Spinal cord (tissue), 10 donors: Measurements from ENCODE around the gene ZFAND6. TPM values are rescaled to one million over a fixed set of nuclear protein-coding genes. Genes with fewer than 3 reads are reported as not detected.
"Not testable (repeated sequence)": the region's sequence is repeated elsewhere in the genome, so short reads cannot be mapped to it uniquely, and the experiment has no call there.

ENCODE experiments used
- DNase-seq, 6 donors: peaks; one replicate each; pipeline versions ENCODE4 v3.0.0 to v3.0.0-alpha.2; 2013 to 2015; ENCODE audit warnings: low spot score in 6 of 6, low read depth in 4 of 6
- H3K27ac ChIP-seq: one replicate; pipeline ENCODE4 v1.5.1; 2013; ENCODE audit warnings: low read depth, low read length, control low read depth
- H3K27me3 ChIP-seq: one replicate; pipeline ENCODE4 v1.6.1; 2013; ENCODE audit warnings: low read length; ENCODE audit not compliant: control insufficient read depth, insufficient read depth
- H3K36me3 ChIP-seq: one replicate; pipeline ENCODE4 v1.6.1; 2013; ENCODE audit warnings: low read length; ENCODE audit not compliant: control insufficient read depth, insufficient read depth
- H3K4me1 ChIP-seq: one replicate; pipeline ENCODE4 v1.6.1; 2013; ENCODE audit warnings: low read length; ENCODE audit not compliant: control insufficient read depth, insufficient read depth
- H3K4me3 ChIP-seq: one replicate; pipeline ENCODE4 v1.5.1; 2013; ENCODE audit warnings: low read depth, low read length, control low read depth
- H3K9me3 ChIP-seq: one replicate; pipeline ENCODE4 v1.6.1; 2013; ENCODE audit warnings: low read length; ENCODE audit not compliant: control insufficient read depth, insufficient read depth
- WGBS: methylation state at CpG from one replicate; pipeline ENCODE4 v1.1.5; 2013; ENCODE audit warnings: missing lambda C conversion rate; ENCODE audit not compliant: insufficient coverage; 5-methylcytosine and 5-hydroxymethylcytosine counted together
- polyA plus RNA-seq, 2 donors: library from polyadenylated mRNA; unstranded; fragments of 120-200 nt; gene quantifications; one replicate each; pipeline ENCODE4 v1.2.1, GENCODE V29; 2013; ENCODE audit not compliant: insufficient read length in 2 of 2
- total RNA-seq, 2 donors: library from RNA; depleted of rRNA in 1 of 2; stranded (reverse); fragments of 120-200 nt in 1 of 2; fragments of >200 nt in 1 of 2; gene quantifications; one replicate each; pipeline versions ENCODE4 v1.2.3 to v1.2.4, GENCODE V29; 2013 to 2014
- donor health status: healthy.

ZFAND6 gene
- total and polyA plus RNA-seq, 4 donors: 102 to 196 (median 128) TPM

DNA sequence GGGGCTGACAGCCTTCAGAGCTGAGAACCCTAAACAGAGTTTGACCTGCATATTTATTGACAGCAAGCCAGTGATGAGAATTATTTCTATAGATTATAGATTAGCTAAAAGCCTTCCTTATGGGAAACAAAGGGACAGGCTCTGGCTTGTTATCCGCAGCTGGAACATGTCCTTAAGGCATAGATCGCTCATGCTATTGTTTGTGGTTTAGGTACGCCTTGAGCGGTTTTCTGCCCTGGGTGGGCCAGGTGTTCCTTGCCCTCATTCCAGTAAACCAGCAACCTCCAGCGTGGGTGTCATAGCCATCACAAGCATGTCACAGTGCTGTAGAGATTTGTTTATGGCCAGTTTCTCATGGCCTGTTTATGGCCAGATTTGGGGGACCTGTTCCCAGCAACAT, 83.2 kb downstream of the ZFAND6 start:
- Histone ChIP-seq H3K4me1 (no peaks in the 10 kb centered on the region), H3K27ac (no peak overlapping the region), H3K9me3 (no peaks in the 10 kb centered on the region), H3K36me3 (no peaks in the 10 kb centered on the region), H3K4me3 (no peak overlapping the region), H3K27me3 (no peaks in the 10 kb centered on the region)
- 100% methylated on average over 3 of the region's 5 CpGs for WGBS
- DNase-seq: no peak

- 63% methylated on average over 6 of the region's 6 CpGs for WGBS
- DNase-seq: peak in 1 of 6 donors; percentile 26
- peak overlapping the region; percentile 6 for H3K27ac ChIP-seq
Observed at GRCh38 chr15:80151148-80151547, 91.7 kb downstream of the ZFAND6 start.

GRCh38 chr15:80151576-80151975, 92.1 kb downstream of the ZFAND6 start:
- Histone ChIP-seq H3K27me3 (no peaks in the 10 kb centered on the region), H3K27ac (peak overlapping the region; percentile 6), H3K9me3 (no peaks in the 10 kb centered on the region), H3K4me3 (no peak overlapping the region), H3K36me3 (no peaks in the 10 kb centered on the region), H3K4me1 (peaks cover 28% of the 10 kb centered on the region)
- 79% methylated on average over 3 of the region's 3 CpGs for WGBS
- no peak for DNase-seq

More at GRCh38 chr15:80151148-80151547, 91.7 kb downstream of the ZFAND6 start:
- Histone ChIP-seq H3K4me1 (peaks cover 28% of the 10 kb centered on the region), H3K4me3 (no peak overlapping the region), H3K27me3 (no peaks in the 10 kb centered on the region), H3K36me3 (no peaks in the 10 kb centered on the region), H3K9me3 (no peaks in the 10 kb centered on the region)

DNA sequence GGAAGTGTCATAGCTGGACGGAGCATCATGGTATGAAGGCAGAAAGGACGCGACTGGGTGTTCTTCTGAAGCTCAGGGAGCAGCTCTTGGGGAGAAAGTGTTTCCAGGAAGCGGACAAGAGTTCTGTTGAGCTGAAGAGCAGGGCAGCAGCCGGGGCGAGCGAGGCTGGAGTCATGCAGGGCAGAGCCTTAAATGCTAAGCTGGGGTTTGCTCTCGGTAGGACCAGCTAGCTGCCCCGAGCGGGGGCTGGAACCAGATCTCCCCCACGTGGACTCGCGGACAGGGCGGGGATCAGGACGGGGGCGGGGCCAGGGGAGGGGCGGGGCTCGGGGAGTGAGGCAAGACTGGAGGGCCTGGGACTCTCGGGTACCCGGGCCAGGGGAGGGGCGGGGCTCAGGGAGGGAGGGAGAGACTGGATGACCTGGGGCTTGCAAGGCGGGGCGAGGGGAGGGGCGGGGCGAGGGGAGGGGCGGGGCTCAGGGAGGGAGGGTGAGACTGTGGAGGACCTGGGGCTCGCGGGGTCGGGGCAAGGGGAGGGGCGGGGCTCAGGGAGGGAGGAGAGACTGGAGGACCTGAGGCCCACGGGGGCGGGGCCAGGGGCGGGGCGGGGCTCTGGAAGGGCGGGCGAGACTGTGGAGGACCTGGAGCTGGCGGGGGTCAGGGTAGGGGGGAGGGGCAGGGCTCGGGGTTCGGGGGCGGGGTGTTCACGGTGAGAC, 92.9 kb downstream of the ZFAND6 start:
- Histone ChIP-seq H3K27me3 (no peaks in the 10 kb centered on the region), H3K4me3 (peak overlapping the region; percentile 77), H3K4me1 (peaks cover 28% of the 10 kb centered on the region), H3K9me3 (no peaks in the 10 kb centered on the region), H3K27ac (peak overlapping the region; percentile 71), H3K36me3 (no peaks in the 10 kb centered on the region)
- 5% methylated on average over 21 of the region's 41 CpGs for WGBS
- peak in 5 of 6 donors; percentile 49 to 92 (median 66) for DNase-seq

DNA sequence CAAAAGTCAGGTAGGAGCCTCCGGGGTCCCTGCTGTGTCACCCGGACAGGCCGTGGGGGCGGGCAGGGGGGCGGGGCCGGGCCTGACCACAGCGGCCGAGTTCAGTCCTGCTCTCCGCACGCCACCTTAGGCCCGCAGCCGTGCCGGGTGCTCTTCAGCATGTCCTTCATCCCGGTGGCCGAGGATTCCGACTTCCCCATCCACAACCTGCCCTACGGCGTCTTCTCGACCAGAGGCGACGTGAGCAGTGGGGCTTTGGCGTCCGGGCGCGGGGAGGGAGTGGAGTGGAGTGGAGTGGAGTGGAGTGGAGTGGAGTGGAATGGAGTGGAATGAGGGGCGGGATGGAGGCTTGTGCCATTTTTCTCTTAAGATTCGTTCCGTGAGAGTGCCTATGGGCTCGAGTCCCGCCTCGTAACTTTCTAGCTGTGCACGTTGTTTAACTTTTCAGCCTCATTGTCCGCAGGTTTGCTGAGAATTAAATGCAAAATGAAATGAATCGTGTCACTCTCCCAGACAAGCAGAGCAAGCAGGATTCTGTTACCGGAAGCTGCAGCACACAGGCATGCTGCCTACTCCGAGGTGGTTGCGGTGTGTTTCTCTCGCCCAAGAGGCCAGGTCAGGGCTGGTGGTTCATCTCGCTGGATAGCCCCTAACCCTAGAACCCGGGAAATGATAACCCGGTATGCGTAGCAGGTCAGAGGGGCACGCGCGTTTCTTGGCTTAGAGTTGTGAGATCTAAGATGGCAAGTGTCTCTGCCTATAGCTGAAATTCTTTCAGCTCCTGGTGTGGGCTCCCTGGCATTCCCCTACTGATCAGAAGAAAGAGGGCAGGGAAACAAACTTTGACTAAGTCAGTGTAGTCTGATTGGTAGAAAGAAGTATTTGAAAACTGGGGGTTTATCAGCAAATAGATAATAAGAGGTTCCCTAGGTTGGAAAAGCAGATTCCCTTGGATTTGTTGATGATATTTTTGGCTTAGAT, 93.7 kb downstream of the ZFAND6 start, which contains the start of gene FAH:
Gene FAH, plus strand, starts transcription at position 104 of the 981 bp plus-strand sequence. Its CDS starts 56 bp downstream, at position 160.
- no peaks in the 10 kb centered on the region for H3K9me3 ChIP-seq
- H3K36me3 ChIP-seq: no peaks in the 10 kb centered on the region
- H3K4me1 ChIP-seq: peaks cover 28% of the 10 kb centered on the region
- H3K27me3 ChIP-seq: no peaks in the 10 kb centered on the region
- under 1% methylated on average over 38 of the region's 45 CpGs for WGBS
- peak within 1 kb of the TSS; percentile 71 for H3K27ac ChIP-seq
- H3K4me3 ChIP-seq: peak within 1 kb of the TSS; percentile 77
- peak in 5 of 6 donors; percentile 5 to 77 (median 41) for DNase-seq

DNA sequence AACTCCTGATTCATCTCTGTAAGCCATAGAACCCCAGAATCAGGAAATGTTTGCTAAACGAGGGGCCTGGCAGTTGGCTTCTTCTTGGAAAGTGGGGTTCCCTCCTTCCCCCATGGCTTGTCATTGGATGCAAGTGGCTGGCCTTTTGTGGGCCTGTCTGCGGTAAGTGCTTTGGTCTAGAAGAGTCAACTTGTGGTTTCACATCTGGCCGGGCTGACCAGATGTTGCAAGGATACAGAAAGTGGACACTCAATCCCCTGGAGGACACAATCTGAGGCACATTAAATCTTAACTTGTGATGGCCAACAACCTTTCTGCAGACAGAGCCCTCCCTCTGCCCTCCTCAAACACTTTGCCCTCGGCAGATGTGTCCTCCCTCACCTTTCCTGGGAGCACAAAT, 94.4 kb downstream of the ZFAND6 start:
- WGBS: 71% methylated on average over 3 of the region's 4 CpGs
- no peaks in the 10 kb centered on the region for H3K27me3 ChIP-seq
- H3K27ac ChIP-seq: no peak overlapping the region
- no peaks in the 10 kb centered on the region for H3K9me3 ChIP-seq
- no peak for DNase-seq
- peaks cover 2% of the 10 kb centered on the region for H3K36me3 ChIP-seq
- peaks cover 28% of the 10 kb centered on the region for H3K4me1 ChIP-seq
- peak overlapping the region; percentile 77 for H3K4me3 ChIP-seq

GRCh38 chr15:80154336-80154735, 94.9 kb downstream of the ZFAND6 start:
- peaks cover 2% of the 10 kb centered on the region for H3K36me3 ChIP-seq
- no peak overlapping the region for H3K27ac ChIP-seq
- no peak overlapping the region for H3K4me3 ChIP-seq
- no peaks in the 10 kb centered on the region for H3K9me3 ChIP-seq
- peak in 2 of 6 donors; percentile 24 to 40 for DNase-seq
- peaks cover 28% of the 10 kb centered on the region for H3K4me1 ChIP-seq
- WGBS: 65% methylated on average over 4 of the region's 6 CpGs
- H3K27me3 ChIP-seq: no peaks in the 10 kb centered on the region

DNA sequence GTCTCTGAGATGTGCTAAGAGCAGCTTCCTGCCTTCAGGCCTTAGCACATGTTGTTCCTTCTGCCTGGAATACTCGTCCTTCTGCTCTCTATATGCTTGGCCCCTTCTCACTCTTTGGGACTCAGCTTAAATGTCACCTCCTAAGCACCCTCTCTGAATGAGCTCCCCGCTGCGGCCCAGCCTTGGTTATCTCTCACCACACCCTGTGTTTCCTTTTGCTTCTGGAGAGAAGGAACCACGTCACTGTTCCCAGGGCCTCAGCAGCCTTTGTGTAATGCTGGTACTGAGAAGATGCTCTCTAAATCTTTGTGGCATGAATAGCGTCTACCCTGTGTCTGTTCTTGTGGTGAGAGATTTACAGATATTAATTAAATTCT, 95.5 kb downstream of the ZFAND6 start:
- no peak for DNase-seq
- Histone ChIP-seq H3K9me3 (no peaks in the 10 kb centered on the region), H3K27me3 (no peaks in the 10 kb centered on the region), H3K4me3 (no peak overlapping the region), H3K27ac (no peak overlapping the region), H3K36me3 (peaks cover 9% of the 10 kb centered on the region), H3K4me1 (peaks cover 28% of the 10 kb centered on the region)
- WGBS: 66% methylated on average over 3 of the region's 5 CpGs

DNA sequence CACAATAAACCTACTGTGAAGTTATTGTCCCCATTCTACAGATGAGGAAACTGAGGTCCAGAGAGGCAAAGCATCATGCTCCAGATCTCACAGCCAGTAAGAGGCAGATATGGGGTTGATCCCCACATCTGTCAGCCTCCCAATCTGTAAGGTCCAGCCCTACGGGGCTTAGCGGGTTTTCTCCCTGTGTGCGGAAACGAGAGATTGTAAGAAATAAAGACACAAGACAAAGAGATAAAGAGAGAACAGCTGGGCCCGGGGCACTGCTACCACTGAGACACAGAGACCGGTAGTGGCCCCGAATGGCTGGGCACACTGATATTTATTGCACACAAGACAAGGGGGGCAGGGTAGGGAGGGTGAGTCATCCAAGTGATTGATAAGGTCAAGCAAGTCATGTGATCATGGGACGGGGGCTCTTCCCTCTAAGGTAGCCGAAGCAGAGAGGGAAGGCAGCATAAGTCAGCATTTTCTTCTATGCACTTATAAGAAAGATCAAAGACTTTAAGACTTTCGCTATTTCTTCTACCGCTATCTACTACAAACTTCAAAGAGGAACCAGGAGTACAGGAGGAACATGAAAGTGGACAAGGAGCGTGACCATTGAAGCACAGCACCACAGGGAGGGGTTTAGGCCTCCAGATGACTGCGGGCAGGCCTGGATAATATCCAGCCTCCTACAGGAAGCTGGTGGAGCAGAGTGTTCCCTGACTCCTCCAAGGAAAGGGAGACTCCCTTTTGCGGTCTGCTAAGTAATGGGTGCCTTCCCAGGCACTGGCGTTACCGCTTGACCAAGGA, 96.1 kb downstream of the ZFAND6 start:
- not testable (repeated sequence) for H3K27ac ChIP-seq, H3K4me3 ChIP-seq, H3K27me3 ChIP-seq, DNase-seq, H3K9me3 ChIP-seq
- peaks cover 28% of the 10 kb centered on the region for H3K4me1 ChIP-seq
- 57% methylated on average over 9 of the region's 16 CpGs for WGBS
- peaks cover 14% of the 10 kb centered on the region for H3K36me3 ChIP-seq
